K562 (cell line): ENCODE data around the gene HES3. TPM values are rescaled to one million over a fixed set of nuclear protein-coding genes. Genes with fewer than 3 reads are reported as not detected.

Experiments
- ATAC-seq: fragments of 200-7000 bp; cut with Tn5 transposase; 3 replicates; pipeline ENCODE4 v1.9.1; 2020; ENCODE audit warnings: moderate library complexity
- BruUV-seq: library from RNA; stranded (reverse); fragments of 400-500 nt; replicated peaks from 2 replicates; lab custom pipeline; 2021; lab: Mats Ljungman, UMichigan
- CTCF ChIA-PET: fragments of 300-600 bp; formaldehyde crosslinking; extraction: SDS; loops from one replicate; lab custom pipeline; 2021; ENCODE audit warnings: low intra/inter-chr PET ratio; lab: Yijun Ruan, JAX
- POLR2A ChIA-PET: fragments of 300-600, 350-650 bp; sonication (Branson Sonifier 250); formaldehyde crosslinking; extraction: SDS; loops from one replicate; lab custom pipeline; 2021; ENCODE audit warnings: antibody characterized with exemption, inconsistent platforms; lab: Yijun Ruan, JAX
- DNase-seq, 4 experiments: peaks; one replicate each; pipeline versions ENCODE4 v3.0.0 to v3.0.0-alpha.2; 2011 to 2018; ENCODE audit warnings: low spot score in 3 of 4, mixed read lengths in 3 of 4; ENCODE audit errors: extremely low read depth in 1 of 4
- FAIRE-seq: peaks from 2 replicates; lab custom pipeline; 2011; peaks lifted over from hg19 to GRCh38; lab: Jason Lieb, UNC
- H2AFZ ChIP-seq: 2 replicates; pipeline ENCODE4 v1.6.0; 2011; ENCODE audit warnings: low read depth, low read length, control low read depth, inconsistent platforms
- H3K27ac ChIP-seq: fragments of 200-600 bp; 3 replicates; pipeline ENCODE4 v1.8.0; 2011; ENCODE audit warnings: low read depth, mild to moderate bottlenecking, control low read depth, inconsistent platforms, low read length, moderate library complexity, mixed read lengths; ENCODE audit errors: extremely low read depth
- H3K27me3 ChIP-seq, 2 experiments: fragments of 300-600 bp in 1 of 2; 2 replicates in 1 of 2; 3 replicates in 1 of 2; pipeline versions ENCODE4 v1.6.0 to v1.8.0; 2011; ENCODE audit warnings: inconsistent platforms in 2 of 2, low read length in 2 of 2, mild to moderate bottlenecking in 1 of 2, mixed read lengths in 1 of 2, moderate library complexity in 1 of 2; ENCODE audit not compliant: control insufficient read depth in 2 of 2, insufficient read depth in 2 of 2
- H3K36me3 ChIP-seq: fragments of 300-600 bp; 3 replicates; pipeline ENCODE4 v1.8.0; 2011; ENCODE audit warnings: mild to moderate bottlenecking, low read length, inconsistent platforms; ENCODE audit not compliant: control insufficient read depth, insufficient read depth
- H3K4me1 ChIP-seq, 2 experiments: fragments of 200-600 bp in 1 of 2; replicated peaks in 1 of 2; 2 replicates in 1 of 2; 3 replicates in 1 of 2; pipeline versions ENCODE4 v1.5.1 to v1.8.0; 2011; ENCODE audit warnings: inconsistent platforms in 2 of 2, low read length in 2 of 2, mild to moderate bottlenecking in 1 of 2, mixed read lengths in 1 of 2, moderate library complexity in 1 of 2; ENCODE audit not compliant: control insufficient read depth in 2 of 2, insufficient read depth in 2 of 2
- H3K4me2 ChIP-seq: 2 replicates; pipeline ENCODE4 v1.6.1; 2011; ENCODE audit warnings: low read length, control low read depth, inconsistent platforms, mixed read lengths; ENCODE audit not compliant: insufficient read depth
- H3K4me3 ChIP-seq: fragments of 200-600 bp; sonication (generic), shearing (Covaris generic); 2 replicates; pipeline ENCODE4 v1.5.1; 2016; ENCODE audit warnings: control low read depth, inconsistent platforms
- H3K79me2 ChIP-seq: fragments of 200-600 bp; 3 replicates; pipeline ENCODE4 v1.8.0; 2011; ENCODE audit warnings: low read length, inconsistent platforms; ENCODE audit not compliant: control insufficient read depth, insufficient read depth
- H3K9ac ChIP-seq, 2 experiments: 2 replicates each; pipeline versions ENCODE4 v1.6.0 to v1.6.1; 2011; ENCODE audit warnings: low read depth in 2 of 2, low read length in 2 of 2, control low read depth in 1 of 2, inconsistent platforms in 1 of 2, mild to moderate bottlenecking in 1 of 2, mixed read lengths in 1 of 2; ENCODE audit not compliant: insufficient read depth in 1 of 2
- H3K9me1 ChIP-seq: one replicate; pipeline ENCODE4 v1.6.0; 2011; ENCODE audit warnings: inconsistent platforms, mild to moderate bottlenecking, low read length, moderate library complexity; ENCODE audit not compliant: control insufficient read depth, insufficient read depth
- H3K9me3 ChIP-seq: replicated peaks from 2 replicates; pipeline ENCODE4 v1.5.1; 2011; ENCODE audit warnings: low read depth, low read length, inconsistent platforms; ENCODE audit not compliant: control insufficient read depth, insufficient read depth
- H4K20me1 ChIP-seq: replicated peaks from 2 replicates; pipeline ENCODE4 v1.6.1; 2011; ENCODE audit warnings: low read length, inconsistent platforms, mixed read lengths; ENCODE audit not compliant: control insufficient read depth, insufficient read depth
- WGBS: fragments of 100-300 bp; shearing (Covaris generic); methylation state at CpG from one replicate; pipeline ENCODE4 v1.1.6; 2016; ENCODE audit warnings: low coverage, mixed read lengths; ENCODE audit not compliant: insufficient coverage; ENCODE audit errors: missing lambda C conversion rate; 5-methylcytosine and 5-hydroxymethylcytosine counted together
- in situ Hi-C: fragments of 300-500 bp; cut with MboI; formaldehyde crosslinking; loops from 4 replicates; pipeline ENCODE4 v1.15.0; 2018; ENCODE audit warnings: inconsistent platforms, mixed read lengths
- intact Hi-C: fragments of 100-400 bp; cut with micrococcal nuclease; formaldehyde crosslinking; loops from 2 replicates; pipeline ENCODE4 v1.14.2; 2022
- polyA plus RNA-seq, 8 experiments: library from polyadenylated mRNA; depleted of rRNA in 4 of 8; stranded (reverse) in 5 of 8; unstranded in 3 of 8; fragments of >200 nt; fragmentation: Nextera tagmentation in 2 of 8; fragmentation: Illumina TruSeq in 1 of 8; extraction: Ambion mirVana in 2 of 8; extraction: Trizol in 1 of 8; gene quantifications; 2 replicates each; pipeline versions ENCODE4 v1.2.1 to v1.2.3, GENCODE V29; 2011 to 2014; ENCODE audit warnings: inconsistent platforms in 1 of 8, missing spikeins in 1 of 8
- total RNA-seq, 7 experiments: library from RNA; depleted of rRNA in 6 of 7; stranded (reverse); fragments of >200 nt in 6 of 7; fragmentation: Illumina TruSeq in 2 of 7; extraction: Trizol in 2 of 7; gene quantifications; 2 replicates each; pipeline versions ENCODE4 v1.2.1 to v1.2.3, GENCODE V29; 2011 to 2021; ENCODE audit warnings: low replicate concordance in 1 of 7
- TF ChIP-seq, protein P1 (sequence below), 2 experiments: IDR thresholded peaks; 2 replicates each; pipeline ENCODE4 v1.6.1; 2011; ENCODE audit warnings: borderline replicate concordance in 1 of 2, control low read depth in 1 of 2, low read depth in 1 of 2, low read length in 1 of 2, mild to moderate bottlenecking in 1 of 2, mixed read lengths in 1 of 2, moderate library complexity in 1 of 2; ENCODE audit not compliant: insufficient read depth in 1 of 2, insufficient read length in 1 of 2, poor library complexity in 1 of 2, severe bottlenecking in 1 of 2; ENCODE audit errors: extremely low read depth in 1 of 2
- TF ChIP-seq, protein P2 (sequence below): sonication (generic); formaldehyde crosslinking; IDR thresholded peaks from 2 replicates; pipeline ENCODE4 v1.8.0; 2022; ENCODE audit warnings: mild to moderate bottlenecking, missing genetic modification reagents

Gene HES3
- total and polyA plus RNA-seq, 9 of the 15 experiments (the other 6 are each of a cell fraction or from before 2014, with no cell fraction given) = not detected

DNA sequence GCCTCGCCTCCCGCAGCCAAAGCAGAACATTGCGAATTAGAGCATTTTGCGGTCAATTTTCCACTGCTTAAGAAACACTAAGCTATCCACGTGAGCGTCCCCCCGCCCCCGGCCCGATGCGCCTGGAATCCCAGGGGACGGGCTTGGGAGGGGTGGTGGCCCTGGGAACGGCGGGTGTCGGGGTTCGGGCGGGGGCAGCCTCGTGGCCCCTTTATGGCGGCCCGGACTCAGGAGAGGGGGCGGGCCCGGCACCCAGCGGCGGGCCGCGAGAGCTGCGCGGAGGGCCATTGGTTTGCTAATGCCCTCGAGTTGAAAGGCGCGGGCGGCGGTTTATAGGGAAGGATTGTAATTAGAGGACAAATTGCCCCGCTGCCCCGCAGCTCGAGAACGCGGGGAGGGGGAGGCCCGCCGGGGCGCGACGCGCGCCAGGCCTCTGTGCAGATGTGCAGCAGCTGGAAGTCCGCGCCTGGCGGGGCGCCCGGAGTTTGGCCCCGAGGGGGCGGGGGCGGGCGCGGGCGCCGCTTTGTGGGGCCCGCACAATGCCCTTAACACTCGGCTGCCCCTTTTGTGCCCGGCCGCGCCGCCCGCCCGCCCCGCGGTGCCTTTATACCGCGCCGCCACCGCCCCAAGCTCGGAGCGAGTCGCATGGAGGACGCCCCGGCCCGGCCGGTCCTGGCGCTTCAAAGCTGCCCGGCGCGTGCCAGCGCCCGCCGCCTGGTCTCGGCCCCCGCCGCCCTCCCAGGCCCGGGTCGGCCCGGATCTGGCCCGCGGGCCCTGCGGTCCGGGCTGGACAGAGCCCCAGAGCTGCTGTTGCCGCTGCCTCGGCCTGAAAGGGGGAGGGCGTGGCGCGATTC lies 1.9 kb upstream of the HES3 start:
- Histone ChIP-seq H2AFZ (no peak overlapping the region), H3K9me1 (no peaks in the 10 kb centered on the region), H3K27me3 (peaks cover 35 to 47% of the 10 kb centered on the region in 2 experiments), H3K4me1 (peaks cover 5 to 49% of the 10 kb centered on the region in 2 experiments; a peak in 3 of 5 replicates), H3K9ac (no peak overlapping the region), H3K27ac (no peak overlapping the region), H3K36me3 (no peaks in the 10 kb centered on the region), H3K4me3 (no peak overlapping the region), H3K79me2 (no peaks in the 10 kb centered on the region), H3K4me2 (no peak overlapping the region), H4K20me1 (peaks cover 17% of the 10 kb centered on the region), H3K9me3 (no peaks in the 10 kb centered on the region)
- BruUV-seq = no TSS peak
- ATAC-seq (no peak), DNase-seq (peak in 1 of 4 experiments; percentile 38), FAIRE-seq (no peak)
- ChIA-PET POLR2A (interaction anchor here (0.5 to 1.0 kb wide), 4 partner anchors 42 to 206 kb away, joined by 3 to 4 read pairs (median 3); partner anchors contain the start of gene RPL22), CTCF (no interaction called here)
- TF ChIP-seq, protein P1, sequence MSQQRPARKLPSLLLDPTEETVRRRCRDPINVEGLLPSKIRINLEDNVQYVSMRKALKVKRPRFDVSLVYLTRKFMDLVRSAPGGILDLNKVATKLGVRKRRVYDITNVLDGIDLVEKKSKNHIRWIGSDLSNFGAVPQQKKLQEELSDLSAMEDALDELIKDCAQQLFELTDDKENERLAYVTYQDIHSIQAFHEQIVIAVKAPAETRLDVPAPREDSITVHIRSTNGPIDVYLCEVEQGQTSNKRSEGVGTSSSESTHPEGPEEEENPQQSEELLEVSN (IDR thresholded peaks at IDR 0.05; ENCODE audit: borderline replicate concordance in 1 of 2, extremely low read depth in 1 of 2, insufficient read depth in 1 of 2, insufficient read length in 1 of 2, low read depth in 1 of 2, low read length in 1 of 2, poor library complexity in 1 of 2, severe bottlenecking in 1 of 2) = peak in 1 of 2 experiments; percentile 62
- TF ChIP-seq, protein P2, sequence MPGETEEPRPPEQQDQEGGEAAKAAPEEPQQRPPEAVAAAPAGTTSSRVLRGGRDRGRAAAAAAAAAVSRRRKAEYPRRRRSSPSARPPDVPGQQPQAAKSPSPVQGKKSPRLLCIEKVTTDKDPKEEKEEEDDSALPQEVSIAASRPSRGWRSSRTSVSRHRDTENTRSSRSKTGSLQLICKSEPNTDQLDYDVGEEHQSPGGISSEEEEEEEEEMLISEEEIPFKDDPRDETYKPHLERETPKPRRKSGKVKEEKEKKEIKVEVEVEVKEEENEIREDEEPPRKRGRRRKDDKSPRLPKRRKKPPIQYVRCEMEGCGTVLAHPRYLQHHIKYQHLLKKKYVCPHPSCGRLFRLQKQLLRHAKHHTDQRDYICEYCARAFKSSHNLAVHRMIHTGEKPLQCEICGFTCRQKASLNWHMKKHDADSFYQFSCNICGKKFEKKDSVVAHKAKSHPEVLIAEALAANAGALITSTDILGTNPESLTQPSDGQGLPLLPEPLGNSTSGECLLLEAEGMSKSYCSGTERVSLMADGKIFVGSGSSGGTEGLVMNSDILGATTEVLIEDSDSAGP (CRISPR knock-in tag) = no peak
- WGBS = 3% methylated on average over 57 of the region's 99 CpGs
- in situ Hi-C loops (no loop called here), intact Hi-C loops (no loop called here)
